ENCODE measurements around the gene FAR2. TPM values are rescaled to one million over a fixed set of nuclear protein-coding genes. Genes with fewer than 3 reads are reported as not detected.

The FAR2 gene
- total RNA-seq, 2 experiments from 2014 or later, result 0.73 TPM; not detected in 1

- H3K4me2 ChIP-seq (ENCODE audit: low read length), result no peak overlapping the region
- DNase-seq (ENCODE audit: low spot score), result no peak
Measured at GRCh38 chr12:29273178-29273843, 124.2 kb downstream of the FAR2 start.

GRCh38 chr12:29275834-29276233 is 126.8 kb downstream of the FAR2 start:
- Histone ChIP-seq H3K4me3 (ENCODE audit: low read depth, low read length, poor library complexity, severe bottlenecking) (no peak overlapping the region), H3K9me3 (ENCODE audit: low read length) (no peaks in the 10 kb centered on the region), H3K27ac (ENCODE audit: low read depth, low read length, poor library complexity, severe bottlenecking) (no peak overlapping the region), H3K79me2 (ENCODE audit: insufficient read depth, low read depth, low read length) (no peaks in the 10 kb centered on the region), H3K4me1 (ENCODE audit: insufficient read depth, low read length, poor library complexity, severe bottlenecking) (no peaks in the 10 kb centered on the region), H3K36me3 (ENCODE audit: insufficient read depth, low read length) (no peaks in the 10 kb centered on the region), H3K9me2 (ENCODE audit: insufficient read depth, low read length) (no peaks in the 10 kb centered on the region), H3K4me2 (ENCODE audit: low read length) (no peak overlapping the region), H4K20me1 (ENCODE audit: insufficient read depth, low read length) (no peaks in the 10 kb centered on the region), H2AFZ (ENCODE audit: low read length) (no peak overlapping the region)
- no peak for DNase-seq (ENCODE audit: low spot score)
- ChIA-PET CTCF (ENCODE audit: unreplicated experiment) (no interaction called here), POLR2A (no interaction called here)
- no TSS peak for BruUV-seq (replicated peaks)
- intact Hi-C loops (cut with micrococcal nuclease; ENCODE audit: unreplicated experiment), result no loop called here
- TF ChIP-seq CTCF (conservative IDR thresholded peaks at IDR 0.05; ENCODE audit: low read length) (no peak), EZH2phosphoT487 (IDR thresholded peaks at IDR 0.05; ENCODE audit: borderline replicate concordance, low read depth, low read length) (no peak)

More at GRCh38 chr12:29273178-29273843, 124.2 kb downstream of the FAR2 start:
- no peak for TF ChIP-seq EZH2phosphoT487 (IDR thresholded peaks at IDR 0.05; ENCODE audit: borderline replicate concordance, low read depth, low read length)
- no peak for TF ChIP-seq CTCF (conservative IDR thresholded peaks at IDR 0.05; ENCODE audit: low read length)
- intact Hi-C loops (cut with micrococcal nuclease; ENCODE audit: unreplicated experiment), result no loop called here
- Histone ChIP-seq H3K79me2 (ENCODE audit: insufficient read depth, low read depth, low read length) (no peaks in the 10 kb centered on the region), H4K20me1 (ENCODE audit: insufficient read depth, low read length) (no peaks in the 10 kb centered on the region), H2AFZ (ENCODE audit: low read length) (no peak overlapping the region), H3K36me3 (ENCODE audit: insufficient read depth, low read length) (no peaks in the 10 kb centered on the region), H3K4me3 (ENCODE audit: low read depth, low read length, poor library complexity, severe bottlenecking) (no peak overlapping the region), H3K27ac (ENCODE audit: low read depth, low read length, poor library complexity, severe bottlenecking) (no peak overlapping the region), H3K9me2 (ENCODE audit: insufficient read depth, low read length) (no peaks in the 10 kb centered on the region), H3K9me3 (ENCODE audit: low read length) (no peaks in the 10 kb centered on the region), H3K4me1 (ENCODE audit: insufficient read depth, low read length, poor library complexity, severe bottlenecking) (no peaks in the 10 kb centered on the region)
- CTCF ChIA-PET (ENCODE audit: unreplicated experiment), result no interaction called here
- POLR2A ChIA-PET, result interaction anchor here (0.6 kb wide), 1 partner anchor 167 kb away, joined by 3 read pairs; no protein-coding TSS in a partner anchor
- no TSS peak for BruUV-seq (replicated peaks)

GRCh38 chr12:29277231-29277630 is 128.2 kb downstream of the FAR2 start:
- Histone ChIP-seq H3K9me2 (ENCODE audit: insufficient read depth, low read length) (no peaks in the 10 kb centered on the region), H3K4me3 (ENCODE audit: low read depth, low read length, poor library complexity, severe bottlenecking) (no peak overlapping the region), H3K9me3 (ENCODE audit: low read length) (no peaks in the 10 kb centered on the region), H2AFZ (ENCODE audit: low read length) (no peak overlapping the region), H4K20me1 (ENCODE audit: insufficient read depth, low read length) (no peaks in the 10 kb centered on the region), H3K36me3 (ENCODE audit: insufficient read depth, low read length) (no peaks in the 10 kb centered on the region), H3K79me2 (ENCODE audit: insufficient read depth, low read depth, low read length) (no peaks in the 10 kb centered on the region), H3K4me2 (ENCODE audit: low read length) (no peak overlapping the region), H3K4me1 (ENCODE audit: insufficient read depth, low read length, poor library complexity, severe bottlenecking) (no peaks in the 10 kb centered on the region), H3K27ac (ENCODE audit: low read depth, low read length, poor library complexity, severe bottlenecking) (no peak overlapping the region)
- intact Hi-C loops (cut with micrococcal nuclease; ENCODE audit: unreplicated experiment), result no loop called here
- ChIA-PET POLR2A (interaction anchor here (0.8 to 1.8 kb wide), 2 partner anchors 10 to 17 kb away, joined by 4 read pairs; no protein-coding TSS in a partner anchor), CTCF (ENCODE audit: unreplicated experiment) (no interaction called here)
- DNase-seq (ENCODE audit: low spot score), result no peak
- TF ChIP-seq CTCF (conservative IDR thresholded peaks at IDR 0.05; ENCODE audit: low read length), result no peak
- no peak for TF ChIP-seq EZH2phosphoT487 (IDR thresholded peaks at IDR 0.05; ENCODE audit: borderline replicate concordance, low read depth, low read length)
- no TSS peak for BruUV-seq (replicated peaks)
